SK-N-SH treated with all-trans-retinoic acid at 6 μM for 48 hours (cell line): Measurements from ENCODE around the gene NOC4L.
A peak's percentile ranks its signal among the peaks of the same experiment; 100 is the strongest.

Experiments used
- ATAC-seq: fragments of 200-7000 bp; cut with Tn5 transposase; 3 replicates; pipeline ENCODE4 v1.9.1; 2020; ENCODE audit warnings: mild to moderate bottlenecking, moderate library complexity
- ARNTL ChIP-seq: fragments of 450-650 bp; formaldehyde crosslinking; IDR thresholded peaks from 2 replicates; pipeline ENCODE4 v1.5.0; 2020; ENCODE audit warnings: low read depth, mild to moderate bottlenecking, moderate library complexity, borderline replicate concordance
- CREB5 ChIP-seq: fragments of 250-450 bp; sonication (Bioruptor Pico); IDR thresholded peaks from 2 replicates; pipeline ENCODE4 v1.5.1; 2020; ENCODE audit warnings: low read depth, mild to moderate bottlenecking, moderate library complexity
- CSDC2 ChIP-seq: fragments of 250-450 bp; sonication (Bioruptor Pico); IDR thresholded peaks from 2 replicates; pipeline ENCODE4 v1.5.0; 2020; ENCODE audit warnings: mild to moderate bottlenecking, moderate library complexity
- CSRNP3 ChIP-seq: fragments of 250-450 bp; sonication (Bioruptor Pico); IDR thresholded peaks from 2 replicates; pipeline ENCODE4 v1.5.1; 2021; ENCODE audit warnings: mild to moderate bottlenecking, moderate library complexity
- ESRRG ChIP-seq: fragments of 250-450 bp; sonication (Bioruptor Pico); IDR thresholded peaks from 2 replicates; pipeline ENCODE4 v1.6.1; 2021; ENCODE audit warnings: mild to moderate bottlenecking
- GLIS3 ChIP-seq: fragments of 250-450 bp; sonication (Bioruptor Pico); IDR thresholded peaks from 2 replicates; pipeline ENCODE4 v1.5.0; 2020; ENCODE audit warnings: mild to moderate bottlenecking, moderate library complexity
- ISL1 ChIP-seq: fragments of 250-450 bp; sonication (Bioruptor Pico); IDR thresholded peaks from 2 replicates; pipeline ENCODE4 v2.1.2; 2022; ENCODE audit warnings: mild to moderate bottlenecking, moderate library complexity
- OSR1 ChIP-seq: fragments of 250-450 bp; sonication (Bioruptor Pico); IDR thresholded peaks from 2 replicates; pipeline ENCODE4 v1.8.0; 2022; ENCODE audit warnings: moderate library complexity, mild to moderate bottlenecking, inconsistent platforms
- PATZ1 ChIP-seq: fragments of 250-450 bp; sonication (Bioruptor Pico); IDR thresholded peaks from 2 replicates; pipeline ENCODE4 v1.8.0; 2020; ENCODE audit warnings: mild to moderate bottlenecking, moderate library complexity, borderline replicate concordance
- PPARA ChIP-seq: fragments of 250-450 bp; sonication (Bioruptor Pico); IDR thresholded peaks from 2 replicates; pipeline ENCODE4 v1.5.0; 2020; ENCODE audit warnings: mild to moderate bottlenecking, borderline replicate concordance
- SNAI2 ChIP-seq: fragments of 250-450 bp; sonication (Bioruptor Pico); IDR thresholded peaks from 2 replicates; pipeline ENCODE4 v1.5.0; 2020; ENCODE audit warnings: mild to moderate bottlenecking, moderate library complexity
- TCF4 ChIP-seq: fragments of 250-450 bp; sonication (Bioruptor Pico); IDR thresholded peaks from 2 replicates; pipeline ENCODE4 v1.8.0; 2021; ENCODE audit warnings: mild to moderate bottlenecking, moderate library complexity, borderline replicate concordance
- TOX ChIP-seq: fragments of 250-450 bp; sonication (Bioruptor Pico); IDR thresholded peaks from 2 replicates; pipeline ENCODE4 v1.8.0; 2021; ENCODE audit warnings: mild to moderate bottlenecking, moderate library complexity, borderline replicate concordance
- ZC3H10 ChIP-seq: fragments of 250-450 bp; sonication (Bioruptor Pico); IDR thresholded peaks from 2 replicates; pipeline ENCODE4 v1.5.1; 2021; ENCODE audit warnings: mild to moderate bottlenecking, moderate library complexity
- ZFP30 ChIP-seq: fragments of 450-650 bp; formaldehyde crosslinking; IDR thresholded peaks from 2 replicates; pipeline ENCODE4 v1.5.0; 2022; ENCODE audit warnings: mild to moderate bottlenecking, moderate library complexity
- ZNF565 ChIP-seq: fragments of 450-650 bp; formaldehyde crosslinking; conservative IDR thresholded peaks from 2 replicates; pipeline ENCODE4 v1.5.0; 2020; ENCODE audit warnings: low read depth, mild to moderate bottlenecking, moderate library complexity
- ZNF70 ChIP-seq: fragments of 450-650 bp; formaldehyde crosslinking; IDR thresholded peaks from 2 replicates; pipeline ENCODE4 v1.5.0; 2020; ENCODE audit warnings: mild to moderate bottlenecking, moderate library complexity
- TF ChIP-seq, protein P1 (sequence below): fragments of 250-450 bp; sonication (Bioruptor Pico); IDR thresholded peaks from 2 replicates; pipeline ENCODE4 v1.8.0; 2021; ENCODE audit warnings: low read depth, mild to moderate bottlenecking, moderate library complexity, borderline replicate concordance
- TF ChIP-seq, protein P2 (sequence below): fragments of 250-450 bp; sonication (Bioruptor Pico); IDR thresholded peaks from 2 replicates; pipeline ENCODE4 v1.5.0; 2020; ENCODE audit warnings: mild to moderate bottlenecking, moderate library complexity

NOC4L gene

DNA sequence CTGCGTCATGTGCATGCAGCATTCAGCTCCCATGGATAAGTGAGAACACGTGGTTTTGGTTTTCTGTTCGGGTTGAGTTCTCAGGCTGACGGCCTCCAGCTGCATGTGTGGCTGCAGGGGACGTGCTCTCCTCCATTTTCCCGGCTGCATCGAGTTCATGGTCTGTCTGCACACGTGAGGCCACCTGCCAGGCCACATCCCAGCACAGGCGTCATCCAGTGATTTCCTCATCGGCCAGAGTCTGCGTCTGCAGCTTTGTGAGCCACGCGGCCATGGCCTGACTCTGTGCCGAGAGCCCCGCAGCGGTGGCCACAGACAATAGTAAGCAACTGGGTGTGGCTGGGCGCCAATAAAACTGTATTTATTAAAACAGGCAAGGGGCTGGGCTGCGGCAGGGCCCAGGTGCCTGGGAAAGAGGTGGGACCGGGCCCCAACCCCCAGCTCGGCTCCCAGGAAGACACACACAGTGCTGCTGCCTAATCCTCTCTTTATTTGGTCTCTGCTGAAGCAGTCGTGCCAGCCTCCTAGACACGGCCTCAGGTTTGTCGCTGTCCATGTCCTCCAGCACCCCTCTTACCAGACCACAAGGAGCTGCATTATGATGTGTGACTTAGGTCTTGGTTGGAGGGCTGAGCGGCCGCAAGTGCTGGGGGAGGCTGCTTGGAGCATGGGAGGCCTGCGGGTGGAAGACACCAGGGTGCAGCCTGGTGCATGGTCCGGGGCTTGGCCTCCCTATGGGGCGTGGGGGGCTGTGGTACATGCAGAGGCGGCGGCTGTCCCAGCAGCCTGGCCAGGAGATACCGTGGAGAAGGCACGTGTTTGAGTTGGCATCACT, 52.0 kb downstream of the NOC4L start:
- TF ChIP-seq ESRRG (CRISPR knock-in tag) (no peak), PPARA (no peak)

GRCh38 chr12:132196873-132197390, 52.7 kb downstream of the NOC4L start:
- no peak for TF ChIP-seq TOX (CRISPR knock-in tag)
- TF ChIP-seq, protein P1, sequence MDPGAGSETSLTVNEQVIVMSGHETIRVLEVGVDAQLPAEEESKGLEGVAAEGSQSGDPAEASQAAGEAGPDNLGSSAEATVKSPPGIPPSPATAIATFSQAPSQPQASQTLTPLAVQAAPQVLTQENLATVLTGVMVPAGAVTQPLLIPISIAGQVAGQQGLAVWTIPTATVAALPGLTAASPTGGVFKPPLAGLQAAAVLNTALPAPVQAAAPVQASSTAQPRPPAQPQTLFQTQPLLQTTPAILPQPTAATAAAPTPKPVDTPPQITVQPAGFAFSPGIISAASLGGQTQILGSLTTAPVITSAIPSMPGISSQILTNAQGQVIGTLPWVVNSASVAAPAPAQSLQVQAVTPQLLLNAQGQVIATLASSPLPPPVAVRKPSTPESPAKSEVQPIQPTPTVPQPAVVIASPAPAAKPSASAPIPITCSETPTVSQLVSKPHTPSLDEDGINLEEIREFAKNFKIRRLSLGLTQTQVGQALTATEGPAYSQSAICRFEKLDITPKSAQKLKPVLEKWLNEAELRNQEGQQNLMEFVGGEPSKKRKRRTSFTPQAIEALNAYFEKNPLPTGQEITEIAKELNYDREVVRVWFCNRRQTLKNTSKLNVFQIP (CRISPR knock-in tag) = no peak
- TF ChIP-seq CREB5 (CRISPR knock-in tag) = no peak
- no peak for TF ChIP-seq ZNF70 (CRISPR knock-in tag)
- no peak for TF ChIP-seq ISL1 (CRISPR knock-in tag)
- no peak for TF ChIP-seq ARNTL
- TF ChIP-seq CSDC2 = no peak
- TF ChIP-seq CSRNP3 (CRISPR knock-in tag) = no peak
- no peak for TF ChIP-seq ESRRG (CRISPR knock-in tag)
- no peak for TF ChIP-seq OSR1 (CRISPR knock-in tag)

More for the DNA sequence above, 52.0 kb downstream of the NOC4L start:
- peak; percentile 9; the same call in 2 of the 3 replicates for ATAC-seq

DNA sequence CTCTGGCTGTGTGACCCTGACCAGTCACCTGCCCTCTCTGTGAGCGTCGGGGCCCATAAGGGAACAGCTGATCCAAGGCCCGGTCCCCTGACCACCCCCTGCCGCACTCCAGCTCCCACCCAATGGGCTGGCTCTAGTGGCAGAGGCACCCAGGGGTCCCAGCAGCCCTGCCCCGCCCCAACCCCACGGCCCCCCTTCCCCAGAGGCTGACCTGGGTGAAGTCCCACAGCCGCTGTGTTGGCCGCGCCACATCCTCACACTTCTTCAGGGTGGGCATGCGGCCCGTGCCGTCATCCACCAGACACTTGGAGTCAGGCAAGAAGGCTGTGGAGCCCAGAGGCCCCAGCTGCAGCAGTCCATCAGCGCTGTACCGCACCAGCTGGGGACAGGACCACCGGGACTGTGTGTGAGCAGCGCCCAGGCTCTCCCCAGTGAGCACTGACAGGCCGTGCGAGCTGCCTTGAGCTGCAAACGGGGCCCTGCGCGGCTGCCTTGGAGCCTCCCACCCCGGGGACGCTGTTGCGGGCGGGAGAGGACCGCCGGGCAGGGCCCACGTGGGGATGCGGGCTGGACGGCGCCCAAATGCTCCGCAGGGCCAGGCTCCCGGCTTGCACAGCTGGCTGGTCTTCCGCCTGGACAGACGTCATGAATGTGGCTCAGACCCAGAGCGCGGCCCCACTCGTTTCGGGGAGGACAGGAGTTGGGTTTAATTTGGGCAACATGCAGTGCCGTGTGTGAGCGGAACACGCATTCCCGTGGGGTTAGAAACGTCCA, 53.5 kb downstream of the NOC4L start:
- TF ChIP-seq ZNF565 (CRISPR knock-in tag) (no peak), CREB5 (CRISPR knock-in tag) (no peak), ZFP30 (no peak), ISL1 (CRISPR knock-in tag) (no peak), GLIS3 (CRISPR knock-in tag) (no peak), ZC3H10 (CRISPR knock-in tag) (no peak), SNAI2 (CRISPR knock-in tag) (no peak), ARNTL (no peak), PATZ1 (CRISPR knock-in tag) (no peak), TCF4 (CRISPR knock-in tag) (no peak)
- TF ChIP-seq, protein P2, sequence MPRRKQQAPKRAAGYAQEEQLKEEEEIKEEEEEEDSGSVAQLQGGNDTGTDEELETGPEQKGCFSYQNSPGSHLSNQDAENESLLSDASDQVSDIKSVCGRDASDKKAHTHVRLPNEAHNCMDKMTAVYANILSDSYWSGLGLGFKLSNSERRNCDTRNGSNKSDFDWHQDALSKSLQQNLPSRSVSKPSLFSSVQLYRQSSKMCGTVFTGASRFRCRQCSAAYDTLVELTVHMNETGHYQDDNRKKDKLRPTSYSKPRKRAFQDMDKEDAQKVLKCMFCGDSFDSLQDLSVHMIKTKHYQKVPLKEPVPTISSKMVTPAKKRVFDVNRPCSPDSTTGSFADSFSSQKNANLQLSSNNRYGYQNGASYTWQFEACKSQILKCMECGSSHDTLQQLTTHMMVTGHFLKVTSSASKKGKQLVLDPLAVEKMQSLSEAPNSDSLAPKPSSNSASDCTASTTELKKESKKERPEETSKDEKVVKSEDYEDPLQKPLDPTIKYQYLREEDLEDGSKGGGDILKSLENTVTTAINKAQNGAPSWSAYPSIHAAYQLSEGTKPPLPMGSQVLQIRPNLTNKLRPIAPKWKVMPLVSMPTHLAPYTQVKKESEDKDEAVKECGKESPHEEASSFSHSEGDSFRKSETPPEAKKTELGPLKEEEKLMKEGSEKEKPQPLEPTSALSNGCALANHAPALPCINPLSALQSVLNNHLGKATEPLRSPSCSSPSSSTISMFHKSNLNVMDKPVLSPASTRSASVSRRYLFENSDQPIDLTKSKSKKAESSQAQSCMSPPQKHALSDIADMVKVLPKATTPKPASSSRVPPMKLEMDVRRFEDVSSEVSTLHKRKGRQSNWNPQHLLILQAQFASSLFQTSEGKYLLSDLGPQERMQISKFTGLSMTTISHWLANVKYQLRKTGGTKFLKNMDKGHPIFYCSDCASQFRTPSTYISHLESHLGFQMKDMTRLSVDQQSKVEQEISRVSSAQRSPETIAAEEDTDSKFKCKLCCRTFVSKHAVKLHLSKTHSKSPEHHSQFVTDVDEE (CRISPR knock-in tag) = no peak
- no peak for ATAC-seq

More at GRCh38 chr12:132196873-132197390, 52.7 kb downstream of the NOC4L start:
- no peak for ATAC-seq
